Upper lobe of right lung (tissue), 1 donor: Measurements from ENCODE around the gene CIAO2A. TPM values are rescaled to one million over a fixed set of nuclear protein-coding genes. Genes with fewer than 3 reads are reported as not detected.

ENCODE experiments used
- ATAC-seq: fragments of 200-7000 bp; cut with Tn5 transposase; one replicate; pipeline ENCODE4 v1.9.1; 2020; ENCODE audit warnings: mild to moderate bottlenecking, moderate library complexity
- DNase-seq: peaks from one replicate; pipeline ENCODE4 v3.0.0-alpha.2; 2020
- H3K27ac ChIP-seq: fragments of 200-600 bp; one replicate; pipeline ENCODE4 v1.8.0; 2022
- H3K27me3 ChIP-seq: fragments of 200-600 bp; one replicate; pipeline ENCODE4 v1.8.0; 2022; ENCODE audit warnings: mild to moderate bottlenecking
- H3K36me3 ChIP-seq: fragments of 200-600 bp; one replicate; pipeline ENCODE4 v1.8.0; 2022
- H3K4me1 ChIP-seq: fragments of 200-600 bp; one replicate; pipeline ENCODE4 v1.8.0; 2022
- H3K4me3 ChIP-seq: fragments of 200-600 bp; one replicate; pipeline ENCODE4 v1.8.0; 2022; ENCODE audit warnings: mild to moderate bottlenecking
- H3K9me3 ChIP-seq: fragments of 200-600 bp; one replicate; pipeline ENCODE4 v1.8.0; 2022
- intact Hi-C: fragments of 100-400 bp; cut with DNase I; formaldehyde crosslinking; loops from one replicate; pipeline ENCODE4 v1.11.0; 2022
- total RNA-seq: library from RNA; stranded (reverse); fragmentation: NEBNext Ultra II Directional; extraction: Animal tissue kit (Norgen Biotek cat#: 25700); gene quantifications from one replicate; pipeline ENCODE4 v1.2.1, GENCODE V29; 2021
- TF ChIP-seq, protein P1 (sequence below): fragments of 200-600 bp; IDR thresholded peaks from one replicate; pipeline ENCODE4 v1.8.0; 2022; ENCODE audit warnings: antibody characterized with exemption
- donor health status: DM: no; HTN: yes; CAD: no; lungs with severe emphysema.

CIAO2A gene
- total RNA-seq, 1 donor from 2014 or later: 54.9 TPM

DNA sequence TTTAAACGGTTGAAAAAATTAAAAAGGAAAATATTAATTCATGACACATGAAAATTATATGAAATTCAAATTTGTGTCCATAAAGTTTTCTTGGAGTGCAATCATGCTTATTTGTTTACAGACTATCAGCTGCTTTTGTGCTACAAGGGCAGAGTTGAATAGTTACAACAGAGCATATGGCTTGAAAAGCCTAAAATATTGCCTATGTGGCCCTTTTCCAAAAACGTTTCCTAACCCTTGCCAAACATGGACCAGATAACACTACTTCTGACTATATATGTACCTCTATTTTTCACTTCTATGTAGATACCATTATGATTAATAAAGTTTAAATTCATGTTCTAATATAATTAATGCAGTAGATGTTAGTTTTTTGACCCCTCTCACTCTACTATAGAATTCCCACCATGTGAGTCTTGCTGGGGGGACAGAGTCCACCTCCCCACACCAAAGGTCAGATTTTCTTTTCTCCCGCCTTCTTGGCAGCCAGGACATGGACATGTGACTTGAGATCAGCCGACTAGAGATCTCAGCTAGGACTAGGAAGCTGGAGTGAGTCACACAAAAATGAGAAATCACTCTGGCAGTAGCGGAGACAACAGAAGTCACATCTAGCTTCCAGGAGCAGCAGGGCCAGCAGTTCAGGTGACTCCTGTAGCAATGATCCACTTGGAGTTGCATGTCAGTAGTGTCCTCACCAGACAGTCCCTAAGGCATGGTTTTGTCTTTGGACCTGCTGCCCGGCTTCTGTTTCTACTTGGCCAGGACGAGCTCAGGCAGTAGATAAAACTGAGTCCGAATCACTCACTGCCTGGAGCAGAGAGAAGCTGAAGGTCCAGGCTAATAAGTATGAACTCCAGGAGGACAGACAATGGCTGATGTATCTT lies 22.4 kb downstream of the CIAO2A start:
- Histone ChIP-seq H3K36me3 (peaks cover 8% of the 10 kb centered on the region), H3K9me3 (no peaks in the 10 kb centered on the region), H3K27ac (peak overlapping the region; percentile 72), H3K4me1 (peaks cover 26% of the 10 kb centered on the region), H3K4me3 (no peak overlapping the region), H3K27me3 (no peaks in the 10 kb centered on the region)
- TF ChIP-seq, protein P1, sequence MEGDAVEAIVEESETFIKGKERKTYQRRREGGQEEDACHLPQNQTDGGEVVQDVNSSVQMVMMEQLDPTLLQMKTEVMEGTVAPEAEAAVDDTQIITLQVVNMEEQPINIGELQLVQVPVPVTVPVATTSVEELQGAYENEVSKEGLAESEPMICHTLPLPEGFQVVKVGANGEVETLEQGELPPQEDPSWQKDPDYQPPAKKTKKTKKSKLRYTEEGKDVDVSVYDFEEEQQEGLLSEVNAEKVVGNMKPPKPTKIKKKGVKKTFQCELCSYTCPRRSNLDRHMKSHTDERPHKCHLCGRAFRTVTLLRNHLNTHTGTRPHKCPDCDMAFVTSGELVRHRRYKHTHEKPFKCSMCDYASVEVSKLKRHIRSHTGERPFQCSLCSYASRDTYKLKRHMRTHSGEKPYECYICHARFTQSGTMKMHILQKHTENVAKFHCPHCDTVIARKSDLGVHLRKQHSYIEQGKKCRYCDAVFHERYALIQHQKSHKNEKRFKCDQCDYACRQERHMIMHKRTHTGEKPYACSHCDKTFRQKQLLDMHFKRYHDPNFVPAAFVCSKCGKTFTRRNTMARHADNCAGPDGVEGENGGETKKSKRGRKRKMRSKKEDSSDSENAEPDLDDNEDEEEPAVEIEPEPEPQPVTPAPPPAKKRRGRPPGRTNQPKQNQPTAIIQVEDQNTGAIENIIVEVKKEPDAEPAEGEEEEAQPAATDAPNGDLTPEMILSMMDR: no peak
- peak; percentile 78 for ATAC-seq
- intact Hi-C loops: no loop called here
- DNase-seq: no peak

DNA sequence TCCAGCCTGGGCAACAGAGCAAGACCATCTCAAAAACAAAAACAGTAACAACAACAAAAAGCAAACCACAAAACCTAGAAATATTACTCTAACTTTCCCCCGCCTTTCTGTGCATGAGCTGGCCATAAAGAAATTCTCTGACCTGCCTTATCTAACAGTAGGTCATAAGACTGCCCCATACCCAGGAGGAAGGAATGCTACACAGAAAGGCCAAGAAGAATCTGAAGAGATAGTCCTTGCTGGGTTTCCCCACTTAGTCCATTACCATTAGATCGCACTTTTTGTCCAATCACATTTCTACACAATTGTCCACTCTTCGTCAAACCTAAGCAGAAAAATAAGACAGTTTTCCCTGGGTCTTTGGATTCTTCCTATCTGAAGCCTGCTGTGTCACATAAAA lies 23.5 kb downstream of the CIAO2A start:
- H3K4me3 ChIP-seq: no peak overlapping the region
- H3K27ac ChIP-seq: peak overlapping the region; percentile 52
- DNase-seq: no peak

DNA sequence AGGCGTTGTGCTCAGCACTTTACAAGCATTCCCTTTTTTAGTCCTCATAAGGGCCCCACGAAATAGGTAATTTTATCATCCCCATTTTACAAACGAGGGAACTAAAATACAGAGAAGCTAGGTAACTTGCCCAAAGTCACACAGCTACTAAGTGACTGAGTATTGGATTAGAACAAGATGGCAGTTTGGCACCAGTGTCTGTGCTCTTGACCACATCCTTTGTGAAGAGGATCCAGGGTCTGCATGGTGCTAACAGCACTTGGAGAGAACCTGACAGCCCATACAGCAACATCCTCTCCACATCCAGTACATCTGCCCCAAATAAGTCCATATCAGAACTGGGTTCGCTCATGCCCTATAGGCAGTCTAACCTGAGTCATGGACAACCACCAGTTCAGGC lies 25.5 kb downstream of the CIAO2A start:
- Histone ChIP-seq H3K9me3 (no peaks in the 10 kb centered on the region), H3K36me3 (no peaks in the 10 kb centered on the region), H3K4me3 (no peak overlapping the region), H3K27ac (no peak overlapping the region), H3K27me3 (no peaks in the 10 kb centered on the region), H3K4me1 (peaks cover 26% of the 10 kb centered on the region)
- intact Hi-C loops: loop anchor here (5.0 kb wide), 1 partner anchor 316 kb away; no protein-coding TSS in a partner anchor
- ATAC-seq (no peak), DNase-seq (no peak)
- TF ChIP-seq, protein P1: no peak

More for the DNA sequence above, 23.5 kb downstream of the CIAO2A start:
- Histone ChIP-seq H3K9me3 (no peaks in the 10 kb centered on the region), H3K36me3 (peaks cover 5% of the 10 kb centered on the region), H3K4me1 (peaks cover 26% of the 10 kb centered on the region), H3K27me3 (no peaks in the 10 kb centered on the region)
- ATAC-seq: no peak
- intact Hi-C loops: no loop called here
- TF ChIP-seq, protein P1: no peak

DNA sequence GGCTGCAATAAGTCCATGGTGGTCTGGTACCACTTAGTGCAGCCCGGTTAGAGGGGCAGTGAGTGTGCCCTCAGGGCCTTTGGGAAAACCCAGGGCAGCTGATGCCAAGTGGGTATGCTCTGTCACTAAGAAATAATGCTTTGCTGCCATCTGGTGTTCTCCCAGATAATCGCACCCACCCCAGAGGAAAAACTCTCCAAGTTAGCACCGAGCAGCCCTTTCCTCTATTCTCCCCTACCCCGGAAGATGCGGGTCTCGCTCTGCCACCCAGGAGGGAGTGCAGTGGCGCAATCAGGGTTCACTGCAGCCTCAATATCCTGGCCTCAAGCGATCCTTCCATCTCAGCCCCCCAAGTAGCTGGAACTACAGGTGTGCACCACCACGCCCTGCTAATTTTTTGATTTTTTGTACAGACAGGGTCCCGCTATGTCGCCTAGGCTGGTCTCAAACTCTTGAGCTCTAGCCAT lies 26.0 kb downstream of the CIAO2A start:
- H3K4me1 ChIP-seq: peaks cover 26% of the 10 kb centered on the region
- H3K4me3 ChIP-seq: no peak overlapping the region
- intact Hi-C loops: loop anchor here (5.0 kb wide), 1 partner anchor 315 kb away; no protein-coding TSS in a partner anchor
- no peak overlapping the region for H3K27ac ChIP-seq
- DNase-seq (no peak), ATAC-seq (peak; percentile 91)
- TF ChIP-seq, protein P1: peak; percentile 84
- no peaks in the 10 kb centered on the region for H3K9me3 ChIP-seq
- H3K27me3 ChIP-seq: no peaks in the 10 kb centered on the region
- H3K36me3 ChIP-seq: no peaks in the 10 kb centered on the region

DNA sequence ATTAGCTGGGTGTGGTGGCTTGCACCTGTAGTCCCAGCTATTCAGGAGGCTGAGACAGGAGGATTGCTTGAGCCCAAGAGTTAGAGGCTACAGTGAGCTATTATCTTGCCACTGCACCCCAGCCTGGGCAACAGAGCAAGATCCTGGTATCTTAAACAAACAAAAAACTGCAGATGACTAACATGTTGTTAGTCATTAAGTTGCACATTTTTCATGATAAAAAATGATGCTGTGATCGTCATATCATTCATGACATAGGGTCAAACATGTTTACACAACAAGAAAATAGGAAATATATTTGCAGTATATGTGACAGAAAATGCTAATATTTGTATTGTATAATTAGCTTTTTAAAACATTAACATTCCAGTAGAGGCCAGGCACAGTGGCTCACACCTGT lies 27.2 kb downstream of the CIAO2A start:
- H3K9me3 ChIP-seq: no peaks in the 10 kb centered on the region
- H3K36me3 ChIP-seq: no peaks in the 10 kb centered on the region
- peaks cover 20% of the 10 kb centered on the region for H3K4me1 ChIP-seq
- no peak overlapping the region for H3K27ac ChIP-seq
- no peak for DNase-seq
- no peak overlapping the region for H3K4me3 ChIP-seq
- TF ChIP-seq, protein P1: no peak
- no peaks in the 10 kb centered on the region for H3K27me3 ChIP-seq
- intact Hi-C loops: loop anchor here (5.0 kb wide), 1 partner anchor 314 kb away; no protein-coding TSS in a partner anchor
- no peak for ATAC-seq
